GM19238 (cell line): Measurements from ENCODE around the gene ARID5B.

Source experiments
- DNase-seq: peaks from one replicate; pipeline ENCODE4 v3.0.0; 2011; ENCODE audit warnings: low spot score; ENCODE audit not compliant: insufficient read length

Gene ARID5B

DNA sequence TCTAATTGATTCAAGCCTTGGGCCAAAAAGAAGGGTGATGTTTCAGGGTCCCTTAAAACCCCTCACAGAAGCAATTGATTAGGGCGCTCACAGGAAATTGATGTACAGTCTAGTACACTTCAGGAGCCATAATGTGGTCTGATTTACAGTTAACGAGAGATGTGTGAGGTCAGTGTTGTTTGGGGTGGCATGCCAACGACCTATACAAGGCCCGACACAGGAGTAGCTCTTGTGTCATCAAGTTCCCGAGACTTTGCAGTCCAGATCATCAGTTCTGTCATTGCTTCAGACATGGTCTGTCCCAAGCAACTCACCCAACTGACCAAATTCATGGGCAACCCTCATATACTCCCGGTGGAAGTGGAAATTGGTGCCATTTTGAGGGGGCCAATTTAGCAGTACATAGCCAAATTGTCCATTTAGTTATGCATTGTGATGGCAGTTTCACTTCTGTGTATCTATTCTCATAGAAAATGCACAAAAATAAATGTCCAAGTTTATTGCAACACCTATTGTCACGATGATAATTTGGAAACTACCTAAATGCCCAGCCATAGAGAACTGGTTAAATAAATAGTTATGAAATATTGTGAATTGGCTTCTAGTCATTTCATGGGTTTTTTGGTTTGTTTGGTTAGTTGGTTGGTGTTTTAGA, 18.0 kb upstream of the ARID5B start:
- no peak for DNase-seq

- DNase-seq: no peak
Measured at GRCh38 chr10:61887772-61888171, 13.7 kb upstream of the ARID5B start.

DNA sequence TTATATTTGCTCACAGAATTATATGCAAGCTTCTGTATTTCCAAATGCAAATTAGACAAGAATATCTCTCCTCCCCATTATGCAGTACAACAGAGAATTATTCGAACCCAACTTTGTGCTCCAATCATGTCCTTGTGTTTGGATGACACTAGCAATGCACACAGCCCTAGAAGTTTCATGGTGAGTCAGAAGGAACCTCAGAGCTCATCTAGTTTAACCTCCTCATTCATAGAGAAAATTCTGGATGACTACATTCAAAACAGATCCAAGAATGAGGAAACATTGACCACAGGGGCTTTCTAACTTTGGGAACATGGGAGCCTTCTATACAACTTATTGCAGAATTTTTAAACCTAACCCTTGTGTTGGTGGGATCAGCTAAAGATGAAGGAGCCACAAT, 12.8 kb upstream of the ARID5B start:
- DNase-seq: no peak

DNA sequence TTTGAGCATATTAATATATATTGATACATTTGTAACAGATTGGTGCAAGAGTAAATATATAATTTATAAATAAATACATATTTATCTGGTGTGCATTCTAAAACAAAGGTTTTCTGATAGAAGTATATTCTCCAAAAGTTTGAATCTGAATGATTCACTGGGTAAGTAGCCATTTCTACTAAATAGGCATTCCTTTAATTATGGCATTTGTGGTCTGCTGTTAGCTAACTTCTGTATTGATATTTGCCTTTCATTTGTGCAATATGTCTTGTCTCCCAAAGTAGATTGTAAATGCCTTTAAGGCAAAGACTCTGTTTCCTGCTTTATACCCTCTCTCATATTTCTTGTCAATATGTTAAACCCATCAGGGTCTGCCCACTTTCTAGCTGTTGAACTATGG, 11.1 kb upstream of the ARID5B start:
- DNase-seq: no peak

DNA sequence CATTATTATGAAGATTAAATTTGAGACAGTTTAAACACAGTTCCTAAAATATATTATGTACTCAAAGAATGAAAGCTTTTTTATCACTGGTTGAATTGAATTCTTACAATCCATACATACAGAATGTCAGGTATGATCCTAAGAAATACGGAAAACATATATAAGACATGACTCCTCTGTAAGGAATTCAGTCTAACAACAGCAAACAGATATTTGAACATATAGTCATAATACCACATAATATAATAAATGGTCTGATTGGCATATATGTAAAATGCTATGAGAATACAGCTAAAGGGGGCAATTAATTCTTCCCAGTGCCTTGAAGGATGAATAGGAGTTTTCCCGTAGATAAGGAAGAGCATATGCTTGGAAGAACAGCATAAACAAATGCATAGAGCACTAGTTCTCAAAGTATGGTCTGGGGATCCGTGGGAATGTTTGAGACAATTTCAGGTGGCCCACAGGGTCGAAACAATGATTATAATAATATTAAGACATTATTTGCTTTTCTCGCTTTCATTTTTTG, 10.6 kb upstream of the ARID5B start:
- DNase-seq: no peak

DNA sequence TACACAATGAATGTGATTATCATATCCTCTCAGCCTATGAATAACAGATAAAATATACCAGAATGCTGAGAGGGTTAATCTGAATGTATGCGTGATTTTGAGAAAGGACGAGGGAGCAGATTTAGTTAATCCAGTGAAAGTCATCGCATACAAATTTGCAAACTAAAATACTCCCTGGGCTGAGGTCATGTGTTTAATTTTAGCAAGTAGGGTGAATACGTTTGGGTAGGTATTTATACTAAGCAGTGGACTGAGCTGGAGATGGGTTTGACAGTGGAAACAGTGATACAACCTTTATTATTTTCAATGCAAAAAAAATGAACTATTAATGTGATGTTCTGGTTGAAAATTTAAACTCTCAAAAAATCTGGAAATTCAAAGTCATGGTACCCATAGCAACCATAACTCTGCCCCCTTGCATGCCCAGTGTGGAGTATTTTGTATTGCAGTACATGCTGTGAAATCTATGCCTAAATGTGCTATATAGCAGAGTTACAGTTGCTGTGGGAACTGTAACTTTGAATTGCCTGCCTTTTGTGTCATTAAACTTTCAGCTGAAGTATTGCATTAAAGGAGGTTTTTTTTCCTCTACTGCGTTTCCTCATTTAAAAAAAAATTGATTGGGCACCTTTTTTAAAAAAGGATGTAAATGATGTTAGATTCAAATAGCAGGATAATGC, 9.5 kb upstream of the ARID5B start:
- no peak for DNase-seq

GRCh38 chr10:61892961-61893360, 8.5 kb upstream of the ARID5B start:
- DNase-seq: no peak

DNA sequence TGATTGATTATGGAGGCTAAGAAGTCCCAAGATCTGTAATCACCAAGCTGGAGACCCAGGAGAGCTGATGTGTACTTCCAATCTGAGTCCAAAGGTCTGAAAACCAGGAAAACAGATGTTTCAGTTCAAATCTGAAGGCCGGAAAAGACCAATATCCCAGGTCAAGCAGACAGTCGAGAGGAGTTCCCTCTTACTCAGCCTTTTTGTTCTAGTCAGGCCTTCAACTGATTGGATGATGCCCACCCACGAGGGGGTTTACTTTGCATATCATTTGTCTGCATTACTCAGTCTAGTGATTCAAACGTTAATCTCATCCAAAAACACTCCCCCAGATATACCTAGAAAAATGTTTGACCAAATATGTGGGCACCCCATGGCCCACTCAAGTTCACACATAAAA, 7.4 kb upstream of the ARID5B start:
- no peak for DNase-seq

- DNase-seq: no peak
Measured at GRCh38 chr10:61895898-61896600, 5.5 kb upstream of the ARID5B start.

DNA sequence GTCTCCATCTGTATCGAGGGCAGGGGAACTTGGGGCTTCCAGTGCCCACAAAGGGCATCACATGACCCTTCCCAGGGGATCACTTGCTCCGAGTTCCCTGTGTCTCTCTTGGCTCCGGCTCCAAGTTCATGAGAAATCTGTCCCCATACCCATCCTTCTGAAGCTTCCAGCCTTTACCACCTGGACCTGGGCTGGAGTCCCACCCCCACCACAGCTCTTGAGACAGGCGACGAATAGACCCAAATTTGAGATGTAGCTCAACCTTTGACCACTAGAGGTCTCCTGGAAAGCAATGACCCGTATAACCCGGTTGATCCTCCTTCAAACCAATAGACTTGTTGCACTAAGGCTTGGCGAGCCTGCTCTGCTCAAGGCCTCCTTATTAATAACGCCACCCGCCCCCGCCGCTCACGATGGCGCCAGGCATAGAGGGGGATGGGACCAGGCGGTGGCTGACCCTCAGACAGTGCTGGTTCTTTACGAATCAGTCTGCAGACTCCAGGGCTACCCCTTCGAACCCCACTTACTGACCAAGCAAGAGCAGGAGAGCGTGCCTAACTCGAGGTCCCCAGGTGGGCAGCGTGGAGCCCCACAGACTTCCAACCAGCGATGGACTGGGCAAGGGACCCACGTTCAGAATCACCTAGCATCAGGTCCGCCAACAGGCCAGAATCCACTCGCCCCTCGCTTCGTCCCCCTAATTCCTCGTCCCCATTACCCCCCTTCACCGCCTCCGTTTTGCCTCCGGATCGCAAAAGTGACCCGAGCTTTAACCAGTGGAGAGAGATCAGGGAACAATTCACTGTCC, 4.4 kb upstream of the ARID5B start:
- peak; percentile 55 for DNase-seq

DNA sequence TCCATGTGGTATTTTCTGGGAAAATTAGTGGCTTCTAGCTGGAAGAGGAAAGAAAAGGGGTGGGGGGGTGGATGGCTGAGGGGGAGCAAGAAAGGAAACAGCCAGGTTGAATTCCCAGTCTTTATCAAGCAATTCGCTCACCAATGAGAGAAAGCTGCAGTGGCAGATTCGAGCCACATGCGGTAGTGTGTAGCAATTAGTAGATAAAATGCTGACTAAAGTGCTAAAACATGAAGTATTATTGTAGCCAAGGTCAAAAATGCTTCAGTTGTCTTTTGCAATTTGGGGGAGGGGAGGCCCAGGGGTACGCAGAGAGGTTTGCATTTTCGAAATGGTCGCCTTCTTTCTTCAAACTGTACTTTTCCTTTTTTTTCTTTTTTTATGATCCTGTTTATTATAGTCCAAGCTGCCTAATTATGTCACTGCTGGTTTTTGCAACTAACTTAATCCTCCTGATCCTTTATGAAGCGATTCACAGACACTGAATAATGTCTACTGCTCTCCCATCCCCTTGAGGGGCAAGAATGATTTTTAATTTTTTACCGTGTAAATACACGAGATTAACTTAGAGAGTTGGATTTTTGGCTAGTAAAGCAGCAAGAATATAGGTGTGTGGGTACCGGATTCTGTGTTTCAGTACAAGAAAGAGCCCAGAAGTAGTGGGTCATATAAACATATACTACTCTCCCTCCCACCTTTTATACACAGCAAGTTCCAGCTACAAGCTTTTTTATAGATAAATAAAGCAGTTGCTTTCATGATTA, 3.6 kb upstream of the ARID5B start:
- DNase-seq: no peak

DNA sequence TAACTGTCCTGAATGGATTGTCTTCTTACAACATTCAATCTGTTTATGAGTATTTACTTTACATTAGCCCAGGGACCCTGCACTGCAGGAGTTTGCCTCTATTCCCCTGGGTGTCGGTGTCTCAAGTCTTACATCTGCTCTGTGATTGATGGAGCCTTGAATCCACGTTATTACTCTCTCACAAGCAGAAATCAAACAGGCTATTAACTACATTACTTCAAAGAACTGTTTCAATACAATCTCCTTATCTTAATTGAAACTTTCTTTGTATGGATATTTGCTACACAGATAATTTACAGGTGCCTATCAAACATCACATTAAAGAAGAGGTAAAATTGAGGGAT, 3.1 kb upstream of the ARID5B start:
- DNase-seq: no peak

GRCh38 chr10:61899069-61899531, 2.4 kb upstream of the ARID5B start:
- no peak for DNase-seq

DNA sequence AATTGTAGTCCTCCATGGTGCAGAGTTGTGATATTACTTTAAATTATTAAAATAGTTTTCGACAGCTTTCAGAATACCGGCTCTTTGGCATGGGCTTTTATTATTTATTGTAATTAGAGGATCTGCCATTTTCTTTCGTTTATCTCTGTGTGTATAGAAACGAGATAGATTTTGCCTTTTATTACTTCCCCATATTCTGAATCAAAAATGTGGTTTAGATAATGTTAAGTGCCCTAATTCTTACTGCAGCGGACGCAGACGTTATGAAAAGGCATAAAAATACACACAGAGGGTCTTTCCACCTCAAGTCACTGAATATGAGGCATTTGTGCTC, 1.9 kb upstream of the ARID5B start:
- DNase-seq: no peak

DNA sequence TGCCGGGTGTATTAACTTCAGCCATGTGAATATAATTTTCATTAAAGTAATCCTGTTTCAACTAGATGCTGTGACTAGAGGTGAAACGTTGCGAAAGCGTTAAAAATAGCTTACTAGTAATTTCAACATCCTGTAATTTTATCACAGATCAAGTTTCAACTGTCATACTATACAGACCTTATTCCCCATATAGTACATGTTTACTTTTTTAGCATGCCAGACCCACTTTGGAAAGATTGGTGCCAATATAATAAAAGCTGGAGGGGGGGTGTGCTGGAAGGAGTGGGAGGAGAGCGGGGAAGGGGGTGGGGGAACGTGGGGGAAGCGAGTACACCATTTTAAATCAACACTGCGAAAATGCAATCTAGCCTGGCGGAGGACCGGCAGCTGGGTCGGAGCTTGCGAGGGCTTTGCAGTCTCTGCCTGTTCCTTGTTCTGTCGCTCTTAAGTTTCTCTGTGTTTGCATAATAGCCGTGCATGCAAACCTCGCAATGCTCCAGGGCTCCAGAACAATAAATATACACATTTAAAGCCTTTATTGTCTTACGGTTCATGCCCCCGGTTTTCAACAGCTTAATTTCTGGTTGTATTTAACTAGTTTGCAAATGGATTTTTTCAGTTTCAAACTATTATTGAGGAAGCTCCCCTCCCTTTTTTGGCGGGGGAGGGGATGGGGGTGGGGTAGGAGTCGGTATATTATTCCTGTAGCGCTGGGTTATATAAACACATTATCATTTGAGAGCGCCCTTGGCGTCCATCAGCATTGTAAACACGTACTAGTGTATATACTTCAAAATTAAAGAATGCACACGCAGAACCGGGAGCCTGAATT, 1.3 kb upstream of the ARID5B start:
- no peak for DNase-seq

GRCh38 chr10:61901829-61902444, 438 bp downstream of the ARID5B start:
- no peak for DNase-seq

GRCh38 chr10:61902445-61903220, 1.1 kb downstream of the ARID5B start:
- no peak for DNase-seq

GRCh38 chr10:61903221-61903927, 1.9 kb downstream of the ARID5B start:
- no peak for DNase-seq
